Measurements from ENCODE around the gene KCNK1.

- TF ChIP-seq CTCF (IDR thresholded peaks at IDR 0.05) (no peak), POLR2AphosphoS5 (IDR thresholded peaks at IDR 0.05; ENCODE audit: low read depth, low read length) (no peak), SIN3A (IDR thresholded peaks at IDR 0.05; ENCODE audit: borderline replicate concordance, insufficient read depth, low read depth, low read length) (no peak), TCF7L2 (IDR thresholded peaks at IDR 0.05; ENCODE audit: low read depth, low read length) (no peak)
These were observed 44.3 kb upstream of the KCNK1 start for GRCh38 chr1:233569636-233570035.

Data from Panc1 (cell line).